ENCODE results near the gene MYL3. TPM values are rescaled to one million over a fixed set of nuclear protein-coding genes. Genes with fewer than 3 reads are reported as not detected.

The MYL3 gene
- polyA plus RNA-seq, 1 of the 3 experiments (the other 2 are of a cell fraction), result not detected

- DNase-seq, result no peak
- Histone ChIP-seq H3K27ac (ENCODE audit: low read depth in 2 of 2, low read length in 1 of 2) (no peak overlapping the region), H2AFZ (ENCODE audit: low read depth) (no peak overlapping the region), H4K20me1 (ENCODE audit: insufficient read depth) (no peaks in the 10 kb centered on the region), H3K4me3 (ENCODE audit: low read depth in 2 of 2, low read length in 1 of 2) (no peak overlapping the region), H3K9me3 (no peaks in the 10 kb centered on the region), H3K79me2 (ENCODE audit: insufficient read depth) (no peaks in the 10 kb centered on the region), H3K27me3 (ENCODE audit: insufficient read depth) (peaks cover 5% of the 10 kb centered on the region), H3K9ac (no peak overlapping the region), H3F3A (replicated peaks; ENCODE audit: insufficient read depth) (peaks cover 7% of the 10 kb centered on the region), H3K4me1 (ENCODE audit: control insufficient read depth in 1 of 2, insufficient read depth in 2 of 2, low read depth in 1 of 2, low read length in 1 of 2) (peaks cover 0 to 14% of the 10 kb centered on the region in 2 experiments; a peak in 1 of 4 replicates), H3K36me3 (replicated peaks in 1 of 2; ENCODE audit: control insufficient read depth in 1 of 2, insufficient read depth in 2 of 2, low read length in 1 of 2) (no peaks in the 10 kb centered on the region), H3K9me2 (no peaks in the 10 kb centered on the region), H3K4me2 (no peak overlapping the region)
- 90% methylated on average over 10 of the region's 13 CpGs for WGBS (ENCODE audit: low lambda C conversion rate)
- ChIA-PET CTCF (interaction anchor here (0.6 to 31.0 kb wide), 9 partner anchors 15 to 400 kb away, joined by 3 to 480 read pairs (median 4); partner anchors contain the start of gene PTH1R), POLR2A (no interaction called here)
- TF ChIP-seq SIN3A (IDR thresholded peaks at IDR 0.05; ENCODE audit: borderline replicate concordance, low read depth, low read length), result no peak
- TF ChIP-seq RAD21 (IDR thresholded peaks at IDR 0.05; ENCODE audit: low read length), result no peak
- TF ChIP-seq IRF3 (IDR thresholded peaks at IDR 0.05; ENCODE audit: low read depth, low read length), result no peak
- TF ChIP-seq JUND (IDR thresholded peaks at IDR 0.05), result no peak
- no peak for TF ChIP-seq EP300 (IDR thresholded peaks at IDR 0.05; ENCODE audit: borderline replicate concordance in 1 of 2, low read depth in 1 of 2, low read length in 1 of 2)
- TF ChIP-seq ZBTB33 (IDR thresholded peaks at IDR 0.05; ENCODE audit: borderline replicate concordance, low read depth), result no peak
- TF ChIP-seq USF1 (IDR thresholded peaks at IDR 0.05; ENCODE audit: borderline replicate concordance, low read depth), result no peak
- no peak for TF ChIP-seq PBX3 (IDR thresholded peaks at IDR 0.05)
- no peak for TF ChIP-seq CHD2 (IDR thresholded peaks at IDR 0.05; ENCODE audit: low read length, partially characterized antibody)
- TF ChIP-seq MEF2A (IDR thresholded peaks at IDR 0.05; ENCODE audit: borderline replicate concordance, low read depth), result no peak
- no peak for TF ChIP-seq FOXM1 (IDR thresholded peaks at IDR 0.05; ENCODE audit: low read depth)
- no peak for TF ChIP-seq REST (IDR thresholded peaks at IDR 0.05; ENCODE audit: low read depth, low read length)
- no peak for TF ChIP-seq TAF1 (IDR thresholded peaks at IDR 0.05; ENCODE audit: borderline replicate concordance, low read depth, low read length)
- no peak for TF ChIP-seq RXRA (IDR thresholded peaks at IDR 0.05; ENCODE audit: borderline replicate concordance, low read depth)
- TF ChIP-seq TCF12 (IDR thresholded peaks at IDR 0.05), result no peak
- TF ChIP-seq USF2 (IDR thresholded peaks at IDR 0.05; ENCODE audit: borderline replicate concordance, low read depth, low read length), result no peak
- no peak for TF ChIP-seq NRF1 (IDR thresholded peaks at IDR 0.05; ENCODE audit: low read depth, low read length)
- no peak for TF ChIP-seq YY1 (IDR thresholded peaks at IDR 0.05; ENCODE audit: low read depth)
Observed at GRCh38 chr3:46888705-46889104, 25.5 kb upstream of the MYL3 start.

Measured in SK-N-SH (cell line).